ENCODE results near the gene ZCWPW1.
A peak's percentile ranks its signal among the peaks of the same experiment; 100 is the strongest.
"Not testable (repeated sequence)": the region's sequence is repeated elsewhere in the genome, so short reads cannot be mapped to it uniquely, and the experiment has no call there.

The ZCWPW1 gene

GRCh38 chr7:100444311-100445278 lies 16.1 kb upstream of the ZCWPW1 start:
- Histone ChIP-seq H3K27me3 (ENCODE audit: insufficient read depth, low read length) (no peaks in the 10 kb centered on the region), H3K36me3 (ENCODE audit: insufficient read depth, low read length) (no peaks in the 10 kb centered on the region), H3K9me3 (ENCODE audit: low read length) (no peaks in the 10 kb centered on the region), H2AFZ (ENCODE audit: low read depth, low read length) (peak overlapping the region; percentile 37), H3K4me3 (ENCODE audit: low read length) (no peak overlapping the region), H3K4me1 (ENCODE audit: insufficient read depth, low read length) (peaks cover 18% of the 10 kb centered on the region)

GRCh38 chr7:100443096-100443840 lies 14.8 kb upstream of the ZCWPW1 start:
- Histone ChIP-seq H3K4me3 (ENCODE audit: low read length) (no peak overlapping the region), H3K4me1 (ENCODE audit: insufficient read depth, low read length) (peaks cover 18% of the 10 kb centered on the region), H3K9me3 (ENCODE audit: low read length) (no peaks in the 10 kb centered on the region), H3K36me3 (ENCODE audit: insufficient read depth, low read length) (no peaks in the 10 kb centered on the region), H3K27me3 (ENCODE audit: insufficient read depth, low read length) (no peaks in the 10 kb centered on the region), H2AFZ (ENCODE audit: low read depth, low read length) (no peak overlapping the region)

GRCh38 chr7:100441641-100442535 lies 13.4 kb upstream of the ZCWPW1 start:
- no peaks in the 10 kb centered on the region for H3K36me3 ChIP-seq (ENCODE audit: insufficient read depth, low read length)
- no peaks in the 10 kb centered on the region for H3K9me3 ChIP-seq (ENCODE audit: low read length)
- no peak overlapping the region for H3K4me3 ChIP-seq (ENCODE audit: low read length)

GRCh38 chr7:100439244-100439643 lies 10.7 kb upstream of the ZCWPW1 start:
- H3K27me3 ChIP-seq (ENCODE audit: insufficient read depth, low read length); H3K36me3 ChIP-seq (ENCODE audit: insufficient read depth, low read length); H3K9me3 ChIP-seq (ENCODE audit: low read length); H3K4me3 ChIP-seq (ENCODE audit: low read length); H2AFZ ChIP-seq (ENCODE audit: low read depth, low read length): not testable (repeated sequence)
- peaks cover 16% of the 10 kb centered on the region for H3K4me1 ChIP-seq (ENCODE audit: insufficient read depth, low read length)

More at GRCh38 chr7:100441641-100442535, 13.4 kb upstream of the ZCWPW1 start:
- no peak overlapping the region for H2AFZ ChIP-seq (ENCODE audit: low read depth, low read length)
- no peaks in the 10 kb centered on the region for H3K27me3 ChIP-seq (ENCODE audit: insufficient read depth, low read length)
- H3K4me1 ChIP-seq (ENCODE audit: insufficient read depth, low read length): peaks cover 18% of the 10 kb centered on the region

- not testable (repeated sequence) for H3K4me3 ChIP-seq (ENCODE audit: low read length); H3K27me3 ChIP-seq (ENCODE audit: insufficient read depth, low read length); H3K9me3 ChIP-seq (ENCODE audit: low read length); H2AFZ ChIP-seq (ENCODE audit: low read depth, low read length)
- H3K4me1 ChIP-seq (ENCODE audit: insufficient read depth, low read length): peaks cover 14% of the 10 kb centered on the region
- peaks cover 15% of the 10 kb centered on the region for H3K36me3 ChIP-seq (ENCODE audit: insufficient read depth, low read length)
These were observed 10.2 kb upstream of the ZCWPW1 start for GRCh38 chr7:100438731-100439130.

GRCh38 chr7:100438172-100438571 lies 9.7 kb upstream of the ZCWPW1 start:
- no peaks in the 10 kb centered on the region for H3K9me3 ChIP-seq (ENCODE audit: low read length)
- H3K36me3 ChIP-seq (ENCODE audit: insufficient read depth, low read length): peaks cover 21% of the 10 kb centered on the region
- H3K4me1 ChIP-seq (ENCODE audit: insufficient read depth, low read length): peaks cover 14% of the 10 kb centered on the region
- H2AFZ ChIP-seq (ENCODE audit: low read depth, low read length): no peak overlapping the region
- H3K4me3 ChIP-seq (ENCODE audit: low read length): no peak overlapping the region
- H3K27me3 ChIP-seq (ENCODE audit: insufficient read depth, low read length): no peaks in the 10 kb centered on the region

- H3K4me3 ChIP-seq (ENCODE audit: low read length): no peak overlapping the region
These were observed 8.9 kb upstream of the ZCWPW1 start for GRCh38 chr7:100437150-100438100.

GRCh38 chr7:100435401-100436304 lies 7.2 kb upstream of the ZCWPW1 start:
- peaks cover 39% of the 10 kb centered on the region for H3K36me3 ChIP-seq (ENCODE audit: insufficient read depth, low read length)
- H2AFZ ChIP-seq (ENCODE audit: low read depth, low read length): no peak overlapping the region
- peak overlapping the region; percentile 59 for H3K4me3 ChIP-seq (ENCODE audit: low read length)
- no peaks in the 10 kb centered on the region for H3K9me3 ChIP-seq (ENCODE audit: low read length)
- peaks cover 27% of the 10 kb centered on the region for H3K4me1 ChIP-seq (ENCODE audit: insufficient read depth, low read length)
- no peaks in the 10 kb centered on the region for H3K27me3 ChIP-seq (ENCODE audit: insufficient read depth, low read length)

More at GRCh38 chr7:100437150-100438100, 8.9 kb upstream of the ZCWPW1 start:
- Histone ChIP-seq H3K9me3 (ENCODE audit: low read length) (no peaks in the 10 kb centered on the region), H2AFZ (ENCODE audit: low read depth, low read length) (no peak overlapping the region), H3K36me3 (ENCODE audit: insufficient read depth, low read length) (peaks cover 28% of the 10 kb centered on the region), H3K27me3 (ENCODE audit: insufficient read depth, low read length) (no peaks in the 10 kb centered on the region), H3K4me1 (ENCODE audit: insufficient read depth, low read length) (peaks cover 14% of the 10 kb centered on the region)

- Histone ChIP-seq H3K4me1 (ENCODE audit: insufficient read depth, low read length) (peaks cover 31% of the 10 kb centered on the region), H3K4me3 (ENCODE audit: low read length) (no peak overlapping the region), H2AFZ (ENCODE audit: low read depth, low read length) (no peak overlapping the region), H3K36me3 (ENCODE audit: insufficient read depth, low read length) (peaks cover 39% of the 10 kb centered on the region), H3K27me3 (ENCODE audit: insufficient read depth, low read length) (no peaks in the 10 kb centered on the region), H3K9me3 (ENCODE audit: low read length) (no peaks in the 10 kb centered on the region)
These were observed 6.0 kb upstream of the ZCWPW1 start for GRCh38 chr7:100434297-100435144.

GRCh38 chr7:100433592-100434296 lies 5.2 kb upstream of the ZCWPW1 start:
- Histone ChIP-seq H3K4me3 (ENCODE audit: low read length) (no peak overlapping the region), H3K27me3 (ENCODE audit: insufficient read depth, low read length) (no peaks in the 10 kb centered on the region), H3K9me3 (ENCODE audit: low read length) (no peaks in the 10 kb centered on the region), H3K4me1 (ENCODE audit: insufficient read depth, low read length) (peaks cover 31% of the 10 kb centered on the region), H2AFZ (ENCODE audit: low read depth, low read length) (no peak overlapping the region), H3K36me3 (ENCODE audit: insufficient read depth, low read length) (peaks cover 39% of the 10 kb centered on the region)
